Measurements from ENCODE around the gene TRPM8. TPM values are rescaled to one million over a fixed set of nuclear protein-coding genes. Genes with fewer than 3 reads are reported as not detected.

TRPM8 gene
- total and polyA plus RNA-seq, 2 experiments from 2014 or later = 0.11 to 0.14 TPM

DNA sequence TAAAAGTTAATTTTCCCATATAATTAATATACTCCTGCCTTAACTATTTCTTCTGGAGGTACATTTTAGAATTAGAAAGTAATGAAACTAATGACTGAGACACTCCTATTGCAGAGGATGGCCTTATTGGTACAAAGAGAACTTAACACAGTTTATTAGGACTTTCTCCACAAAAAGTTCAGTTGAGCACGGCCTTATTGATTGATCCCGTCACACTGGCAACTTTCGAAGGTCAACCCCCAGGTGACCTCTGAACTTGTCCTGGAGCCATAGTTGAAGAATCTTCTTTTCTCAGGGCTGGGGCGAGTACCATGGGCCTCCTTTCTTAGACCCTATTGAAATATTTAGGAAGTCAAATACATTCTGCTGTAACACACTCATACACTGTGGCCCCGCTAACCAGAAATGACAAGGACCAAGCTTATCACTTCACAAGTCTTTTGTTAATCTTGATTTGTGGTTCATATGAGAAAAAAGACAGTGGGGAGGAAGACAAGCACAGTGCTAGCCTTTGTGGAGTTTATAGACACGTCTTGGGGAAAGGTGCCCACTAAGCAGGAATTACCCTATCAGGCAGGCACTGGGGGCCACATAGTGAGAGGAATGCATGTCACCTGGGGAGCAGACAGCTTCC, 144.6 kb downstream of the TRPM8 start:
- no peak overlapping the region for H3K27ac Mint-ChIP-seq
- no peaks in the 10 kb centered on the region for H3K9me3 Mint-ChIP-seq
- H3K4me3 Mint-ChIP-seq = no peak overlapping the region
- Histone ChIP-seq H3K27ac (ENCODE audit: low read depth) (no peak overlapping the region), H3K79me2 (replicated peaks; ENCODE audit: insufficient read depth) (no peaks in the 10 kb centered on the region), H3K4me3 (no peak overlapping the region), H3K9me2 (ENCODE audit: insufficient read depth) (no peaks in the 10 kb centered on the region), H2AFZ (0 out of 2 replicates have a peak overlapping the region, but pooled peaks have one; percentile 38), H3K36me3 (ENCODE audit: insufficient read depth) (no peaks in the 10 kb centered on the region), H3K4me1 (ENCODE audit: insufficient read depth) (no peaks in the 10 kb centered on the region), H4K20me1 (replicated peaks; ENCODE audit: insufficient read depth) (no peaks in the 10 kb centered on the region), H3F3A (replicated peaks; ENCODE audit: low read depth) (no peaks in the 10 kb centered on the region), H3K27me3 (ENCODE audit: insufficient read depth) (no peaks in the 10 kb centered on the region), H3K4me2 (no peak overlapping the region)
- no peak for TF ChIP-seq JUNB (IDR thresholded peaks at IDR 0.05; ENCODE audit: unreplicated experiment)
- H3K27me3 Mint-ChIP-seq (ENCODE audit: insufficient read depth, low read depth, poor library complexity) = peaks cover 2% of the 10 kb centered on the region
- no peak for ATAC-seq
- no peak for DNase-seq (ENCODE audit: low spot score)
- no peaks in the 10 kb centered on the region for H3K36me3 Mint-ChIP-seq (ENCODE audit: low read depth)
- peaks cover 6% of the 10 kb centered on the region; the same call in 2 of the 3 replicates for H3K4me1 Mint-ChIP-seq

DNA sequence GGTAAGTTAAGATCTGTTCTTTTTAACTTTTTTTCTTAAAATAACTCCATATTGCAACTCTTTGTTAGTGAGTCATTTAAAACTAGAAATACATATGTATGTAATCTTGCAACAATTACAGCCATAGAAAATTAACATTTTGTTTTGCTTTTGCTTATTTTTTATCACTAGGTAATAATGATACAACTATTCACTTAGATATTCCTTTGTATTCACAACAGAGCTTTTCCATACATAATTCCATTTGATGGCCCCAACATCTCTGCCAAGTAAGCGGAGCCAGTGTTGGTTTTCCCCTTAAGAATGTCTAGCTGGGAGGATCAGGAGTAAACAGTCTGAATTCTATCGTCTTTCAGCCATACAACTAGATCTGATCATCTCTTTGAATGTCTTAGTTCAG, 149.4 kb downstream of the TRPM8 start:
- H4K20me1 ChIP-seq (replicated peaks; ENCODE audit: insufficient read depth) = no peaks in the 10 kb centered on the region
- no peaks in the 10 kb centered on the region for H3K27me3 ChIP-seq (ENCODE audit: insufficient read depth)
- ATAC-seq = no peak
- H3K27ac Mint-ChIP-seq = no peak overlapping the region
- H3K9me2 ChIP-seq (ENCODE audit: insufficient read depth) = peaks cover 7% of the 10 kb centered on the region; the same call in 1 of the 2 replicates
- no peaks in the 10 kb centered on the region for H3K4me1 ChIP-seq (ENCODE audit: insufficient read depth)
- peaks cover 4% of the 10 kb centered on the region for H3K27me3 Mint-ChIP-seq (ENCODE audit: insufficient read depth, low read depth, poor library complexity)
- no peak for DNase-seq (ENCODE audit: low spot score)
- TF ChIP-seq JUNB (IDR thresholded peaks at IDR 0.05; ENCODE audit: unreplicated experiment) = no peak
- no peak for TF ChIP-seq POLR2AphosphoS5 (IDR thresholded peaks at IDR 0.05; ENCODE audit: low read depth)
- no peak overlapping the region for H3K4me3 Mint-ChIP-seq
- H3F3A ChIP-seq (replicated peaks; ENCODE audit: low read depth) = no peaks in the 10 kb centered on the region
- H3K4me2 ChIP-seq = no peak overlapping the region
- peaks cover 12% of the 10 kb centered on the region for H3K9me3 Mint-ChIP-seq
- H3K36me3 Mint-ChIP-seq (ENCODE audit: low read depth) = no peaks in the 10 kb centered on the region
- H3K27ac ChIP-seq (ENCODE audit: low read depth) = no peak overlapping the region
- H3K4me1 Mint-ChIP-seq = peaks cover 6% of the 10 kb centered on the region; the same call in 2 of the 3 replicates
- no peaks in the 10 kb centered on the region for H3K36me3 ChIP-seq (ENCODE audit: insufficient read depth)
- no peak overlapping the region for H3K4me3 ChIP-seq
- no peaks in the 10 kb centered on the region for H3K79me2 ChIP-seq (replicated peaks; ENCODE audit: insufficient read depth)
- H2AFZ ChIP-seq = no peak overlapping the region

Other genes with a start within 250 kb of the TRPM8 start
- gene UGT1A9, start 245.5 kb upstream of the TRPM8 start, total RNA-seq (2014; rRNA removed; shearing (Covaris generic)) = not detected in 2 replicates
- not detected in 2 replicates for gene UGT1A9, start 245.5 kb upstream of the TRPM8 start, polyA plus RNA-seq (2016; fragmentation: Nextera tagmentation; extraction: Ambion mirVana)
- not detected in 2 replicates for gene UGT1A7, start 235.5 kb upstream of the TRPM8 start, total RNA-seq (2014; rRNA removed; shearing (Covaris generic))
- gene UGT1A7, start 235.5 kb upstream of the TRPM8 start, polyA plus RNA-seq (2016; fragmentation: Nextera tagmentation; extraction: Ambion mirVana) = not detected in 2 replicates
- not detected in 2 replicates for gene UGT1A6, start 224.5 kb upstream of the TRPM8 start, total RNA-seq (2014; rRNA removed; shearing (Covaris generic))
- gene UGT1A6, start 224.5 kb upstream of the TRPM8 start, polyA plus RNA-seq (2016; fragmentation: Nextera tagmentation; extraction: Ambion mirVana) = not detected in 2 replicates
- not detected in 2 replicates for gene UGT1A5, start 204.5 kb upstream of the TRPM8 start, total RNA-seq (2014; rRNA removed; shearing (Covaris generic))
- gene UGT1A5, start 204.5 kb upstream of the TRPM8 start, polyA plus RNA-seq (2016; fragmentation: Nextera tagmentation; extraction: Ambion mirVana) = not detected in 2 replicates
- not detected in 2 replicates for gene UGT1A4, start 198.6 kb upstream of the TRPM8 start, total RNA-seq (2014; rRNA removed; shearing (Covaris generic))
- gene UGT1A4, start 198.6 kb upstream of the TRPM8 start, polyA plus RNA-seq (2016; fragmentation: Nextera tagmentation; extraction: Ambion mirVana) = not detected in 2 replicates
- not detected in 2 replicates for gene UGT1A3, start 188.3 kb upstream of the TRPM8 start, total RNA-seq (2014; rRNA removed; shearing (Covaris generic))
- not detected in 2 replicates for gene UGT1A3, start 188.3 kb upstream of the TRPM8 start, polyA plus RNA-seq (2016; fragmentation: Nextera tagmentation; extraction: Ambion mirVana)
- gene UGT1A1, start 157.1 kb upstream of the TRPM8 start, total RNA-seq (2014; rRNA removed; shearing (Covaris generic)) = not detected in 2 replicates
- not detected in 2 replicates for gene UGT1A1, start 157.1 kb upstream of the TRPM8 start, polyA plus RNA-seq (2016; fragmentation: Nextera tagmentation; extraction: Ambion mirVana)
- not detected in 2 replicates for gene MROH2A, start 139.0 kb upstream of the TRPM8 start, total RNA-seq (2014; rRNA removed; shearing (Covaris generic))
- not detected in 2 replicates for gene MROH2A, start 139.0 kb upstream of the TRPM8 start, polyA plus RNA-seq (2016; fragmentation: Nextera tagmentation; extraction: Ambion mirVana)
- 49.2 and 54.8 TPM in 2 replicates for gene HJURP, start 62.8 kb upstream of the TRPM8 start, total RNA-seq (2014; rRNA removed; shearing (Covaris generic))
- 42.9 and 49.4 TPM in 2 replicates for gene HJURP, start 62.8 kb upstream of the TRPM8 start, polyA plus RNA-seq (2016; fragmentation: Nextera tagmentation; extraction: Ambion mirVana)
- not detected in 2 replicates for gene SPP2, start 133.3 kb downstream of the TRPM8 start, total RNA-seq (2014; rRNA removed; shearing (Covaris generic))
- not detected in 2 replicates for gene SPP2, start 133.3 kb downstream of the TRPM8 start, polyA plus RNA-seq (2016; fragmentation: Nextera tagmentation; extraction: Ambion mirVana)

Data from GM23338 (cell line).